Stimulated activated memory B cell treated with anti-CD40 and anti-IgM and Interleukin-4, amounts not matched to agents 10 μg/mL and 1 μg/mL and 100 μg/mL, for 72 hours (primary cell): ENCODE results near the gene ITPR2.
A peak's percentile ranks its signal among the peaks of the same experiment; 100 is the strongest.

Source experiments
- ATAC-seq: fragments of 150-1000 bp; cut with Tn5 transposase; 2 replicates; pipeline ENCODE4 v1.10.0; 2021
- H3K27ac Mint-ChIP-seq: one replicate; pipeline ENCODE4 v1.8.0; 2022; ENCODE audit warnings: mild to moderate bottlenecking, mixed read lengths
- H3K27me3 Mint-ChIP-seq: one replicate; pipeline ENCODE4 v1.8.0; 2022; ENCODE audit warnings: mixed read lengths
- H3K36me3 Mint-ChIP-seq: one replicate; pipeline ENCODE4 v1.8.0; 2022; ENCODE audit warnings: mixed read lengths
- H3K4me1 Mint-ChIP-seq: one replicate; pipeline ENCODE4 v1.8.0; 2022; ENCODE audit warnings: mixed read lengths
- H3K4me3 Mint-ChIP-seq: one replicate; pipeline ENCODE4 v1.8.0; 2022; ENCODE audit warnings: mild to moderate bottlenecking, moderate library complexity, mixed read lengths
- H3K9me3 Mint-ChIP-seq: one replicate; pipeline ENCODE4 v1.8.0; 2022; ENCODE audit warnings: mixed read lengths

Gene ITPR2

GRCh38 chr12:26551385-26551784 is 281.6 kb downstream of the ITPR2 start:
- H3K27me3 Mint-ChIP-seq = no peaks in the 10 kb centered on the region
- H3K27ac Mint-ChIP-seq = peak overlapping the region; percentile 73
- H3K9me3 Mint-ChIP-seq = peaks cover 2% of the 10 kb centered on the region
- H3K4me1 Mint-ChIP-seq = peaks cover 28% of the 10 kb centered on the region
- ATAC-seq = peak; percentile 98
- peak overlapping the region; percentile 42 for H3K4me3 Mint-ChIP-seq
- peaks cover 39% of the 10 kb centered on the region for H3K36me3 Mint-ChIP-seq

- peaks cover 13% of the 10 kb centered on the region for H3K4me1 Mint-ChIP-seq
- H3K4me3 Mint-ChIP-seq = no peak overlapping the region
- no peaks in the 10 kb centered on the region for H3K27me3 Mint-ChIP-seq
- H3K27ac Mint-ChIP-seq = no peak overlapping the region
- peaks cover 55% of the 10 kb centered on the region for H3K36me3 Mint-ChIP-seq
- H3K9me3 Mint-ChIP-seq = peaks cover 6% of the 10 kb centered on the region
- no peak for ATAC-seq
Observed at GRCh38 chr12:26548227-26548626, 284.8 kb downstream of the ITPR2 start.

- Mint-ChIP-seq H3K36me3 (peaks cover 55% of the 10 kb centered on the region), H3K4me3 (no peak overlapping the region), H3K9me3 (peaks cover 6% of the 10 kb centered on the region), H3K27me3 (no peaks in the 10 kb centered on the region), H3K27ac (no peak overlapping the region), H3K4me1 (peaks cover 9% of the 10 kb centered on the region)
- no peak for ATAC-seq
Observed at GRCh38 chr12:26546535-26547314, 286.3 kb downstream of the ITPR2 start.

- no peak overlapping the region for H3K27ac Mint-ChIP-seq
- H3K4me3 Mint-ChIP-seq = no peak overlapping the region
Observed at GRCh38 chr12:26539131-26539530, 293.9 kb downstream of the ITPR2 start.

GRCh38 chr12:26537651-26538050 is 295.3 kb downstream of the ITPR2 start:
- H3K4me1 Mint-ChIP-seq = no peaks in the 10 kb centered on the region
- peaks cover 25% of the 10 kb centered on the region for H3K36me3 Mint-ChIP-seq
- H3K27me3 Mint-ChIP-seq = no peaks in the 10 kb centered on the region
- ATAC-seq = no peak
- H3K27ac Mint-ChIP-seq = no peak overlapping the region
- no peak overlapping the region for H3K4me3 Mint-ChIP-seq
- H3K9me3 Mint-ChIP-seq = no peaks in the 10 kb centered on the region

More at GRCh38 chr12:26539131-26539530, 293.9 kb downstream of the ITPR2 start:
- no peaks in the 10 kb centered on the region for H3K27me3 Mint-ChIP-seq
- ATAC-seq = no peak
- no peaks in the 10 kb centered on the region for H3K9me3 Mint-ChIP-seq
- H3K36me3 Mint-ChIP-seq = peaks cover 32% of the 10 kb centered on the region
- no peaks in the 10 kb centered on the region for H3K4me1 Mint-ChIP-seq

GRCh38 chr12:26537126-26537525 is 295.9 kb downstream of the ITPR2 start:
- H3K36me3 Mint-ChIP-seq = peaks cover 25% of the 10 kb centered on the region
- no peaks in the 10 kb centered on the region for H3K9me3 Mint-ChIP-seq
- no peaks in the 10 kb centered on the region for H3K4me1 Mint-ChIP-seq

GRCh38 chr12:26535826-26536225 is 297.2 kb downstream of the ITPR2 start:
- Mint-ChIP-seq H3K4me3 (no peak overlapping the region), H3K27me3 (no peaks in the 10 kb centered on the region), H3K4me1 (no peaks in the 10 kb centered on the region), H3K36me3 (peaks cover 25% of the 10 kb centered on the region), H3K9me3 (no peaks in the 10 kb centered on the region), H3K27ac (no peak overlapping the region)
- no peak for ATAC-seq

More at GRCh38 chr12:26537126-26537525, 295.9 kb downstream of the ITPR2 start:
- Mint-ChIP-seq H3K27ac (no peak overlapping the region), H3K4me3 (no peak overlapping the region), H3K27me3 (no peaks in the 10 kb centered on the region)
- ATAC-seq = no peak

- H3K36me3 Mint-ChIP-seq = peaks cover 20% of the 10 kb centered on the region
- no peak for ATAC-seq
- H3K4me1 Mint-ChIP-seq = no peaks in the 10 kb centered on the region
- H3K4me3 Mint-ChIP-seq = no peak overlapping the region
- no peaks in the 10 kb centered on the region for H3K27me3 Mint-ChIP-seq
- no peak overlapping the region for H3K27ac Mint-ChIP-seq
- no peaks in the 10 kb centered on the region for H3K9me3 Mint-ChIP-seq
Observed at GRCh38 chr12:26534071-26534470, 298.9 kb downstream of the ITPR2 start.

- Mint-ChIP-seq H3K4me1 (no peaks in the 10 kb centered on the region), H3K27ac (no peak overlapping the region), H3K4me3 (no peak overlapping the region), H3K36me3 (peaks cover 28% of the 10 kb centered on the region), H3K27me3 (no peaks in the 10 kb centered on the region), H3K9me3 (no peaks in the 10 kb centered on the region)
- no peak for ATAC-seq
Observed at GRCh38 chr12:26533211-26533610, 299.8 kb downstream of the ITPR2 start.

- Mint-ChIP-seq H3K4me3 (no peak overlapping the region), H3K9me3 (peaks cover 5% of the 10 kb centered on the region), H3K4me1 (no peaks in the 10 kb centered on the region), H3K27me3 (no peaks in the 10 kb centered on the region), H3K36me3 (peaks cover 30% of the 10 kb centered on the region), H3K27ac (peak overlapping the region; percentile 39)
- no peak for ATAC-seq
Observed at GRCh38 chr12:26530461-26530860, 302.5 kb downstream of the ITPR2 start.

- peak overlapping the region; percentile 9 for H3K27ac Mint-ChIP-seq
Observed at GRCh38 chr12:26528943-26529342, 304.1 kb downstream of the ITPR2 start.

GRCh38 chr12:26527682-26528081 is 305.3 kb downstream of the ITPR2 start:
- H3K4me3 Mint-ChIP-seq = no peak overlapping the region
- H3K4me1 Mint-ChIP-seq = no peaks in the 10 kb centered on the region
- peaks cover 32% of the 10 kb centered on the region for H3K36me3 Mint-ChIP-seq
- H3K27ac Mint-ChIP-seq = no peak overlapping the region
- peaks cover 5% of the 10 kb centered on the region for H3K9me3 Mint-ChIP-seq
- no peak for ATAC-seq
- no peaks in the 10 kb centered on the region for H3K27me3 Mint-ChIP-seq

More at GRCh38 chr12:26528943-26529342, 304.1 kb downstream of the ITPR2 start:
- ATAC-seq = no peak
- H3K36me3 Mint-ChIP-seq = peaks cover 32% of the 10 kb centered on the region
- no peaks in the 10 kb centered on the region for H3K27me3 Mint-ChIP-seq
- H3K4me3 Mint-ChIP-seq = no peak overlapping the region
- H3K4me1 Mint-ChIP-seq = no peaks in the 10 kb centered on the region
- H3K9me3 Mint-ChIP-seq = peaks cover 5% of the 10 kb centered on the region

- Mint-ChIP-seq H3K4me1 (peaks cover 15% of the 10 kb centered on the region), H3K9me3 (peaks cover 5% of the 10 kb centered on the region), H3K27ac (no peak overlapping the region), H3K27me3 (no peaks in the 10 kb centered on the region), H3K36me3 (peaks cover 32% of the 10 kb centered on the region), H3K4me3 (no peak overlapping the region)
- no peak for ATAC-seq
Observed at GRCh38 chr12:26524862-26525465, 308.0 kb downstream of the ITPR2 start.

GRCh38 chr12:26523708-26524150 is 309.3 kb downstream of the ITPR2 start:
- H3K9me3 Mint-ChIP-seq = peaks cover 5% of the 10 kb centered on the region
- peaks cover 20% of the 10 kb centered on the region for H3K4me1 Mint-ChIP-seq
- no peak overlapping the region for H3K4me3 Mint-ChIP-seq
- no peak overlapping the region for H3K27ac Mint-ChIP-seq
- H3K27me3 Mint-ChIP-seq = no peaks in the 10 kb centered on the region
- peaks cover 29% of the 10 kb centered on the region for H3K36me3 Mint-ChIP-seq
- ATAC-seq = no peak

- Mint-ChIP-seq H3K9me3 (peaks cover 8% of the 10 kb centered on the region), H3K4me3 (no peak overlapping the region), H3K4me1 (peaks cover 20% of the 10 kb centered on the region), H3K27me3 (no peaks in the 10 kb centered on the region), H3K36me3 (peaks cover 23% of the 10 kb centered on the region), H3K27ac (no peak overlapping the region)
- ATAC-seq = no peak
Observed at GRCh38 chr12:26520869-26521268, 312.1 kb downstream of the ITPR2 start.

- H3K4me3 Mint-ChIP-seq = no peak overlapping the region
- no peak for ATAC-seq
- H3K9me3 Mint-ChIP-seq = peaks cover 4% of the 10 kb centered on the region
- no peaks in the 10 kb centered on the region for H3K27me3 Mint-ChIP-seq
- H3K36me3 Mint-ChIP-seq = peaks cover 23% of the 10 kb centered on the region
- no peak overlapping the region for H3K27ac Mint-ChIP-seq
- H3K4me1 Mint-ChIP-seq = peaks cover 20% of the 10 kb centered on the region
Observed at GRCh38 chr12:26520109-26520508, 312.9 kb downstream of the ITPR2 start.
